Measurements from ENCODE around the gene KAT6B.
"Not testable (repeated sequence)": the region's sequence is repeated elsewhere in the genome, so short reads cannot be mapped to it uniquely, and the experiment has no call there.

The KAT6B gene

GRCh38 chr10:74890460-74890859, 64.1 kb downstream of the KAT6B start:
- TF ChIP-seq, protein P1, sequence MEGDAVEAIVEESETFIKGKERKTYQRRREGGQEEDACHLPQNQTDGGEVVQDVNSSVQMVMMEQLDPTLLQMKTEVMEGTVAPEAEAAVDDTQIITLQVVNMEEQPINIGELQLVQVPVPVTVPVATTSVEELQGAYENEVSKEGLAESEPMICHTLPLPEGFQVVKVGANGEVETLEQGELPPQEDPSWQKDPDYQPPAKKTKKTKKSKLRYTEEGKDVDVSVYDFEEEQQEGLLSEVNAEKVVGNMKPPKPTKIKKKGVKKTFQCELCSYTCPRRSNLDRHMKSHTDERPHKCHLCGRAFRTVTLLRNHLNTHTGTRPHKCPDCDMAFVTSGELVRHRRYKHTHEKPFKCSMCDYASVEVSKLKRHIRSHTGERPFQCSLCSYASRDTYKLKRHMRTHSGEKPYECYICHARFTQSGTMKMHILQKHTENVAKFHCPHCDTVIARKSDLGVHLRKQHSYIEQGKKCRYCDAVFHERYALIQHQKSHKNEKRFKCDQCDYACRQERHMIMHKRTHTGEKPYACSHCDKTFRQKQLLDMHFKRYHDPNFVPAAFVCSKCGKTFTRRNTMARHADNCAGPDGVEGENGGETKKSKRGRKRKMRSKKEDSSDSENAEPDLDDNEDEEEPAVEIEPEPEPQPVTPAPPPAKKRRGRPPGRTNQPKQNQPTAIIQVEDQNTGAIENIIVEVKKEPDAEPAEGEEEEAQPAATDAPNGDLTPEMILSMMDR (IDR thresholded peaks at IDR 0.05; ENCODE audit: insufficient read depth, low read depth, low read length, missing control alignments), result no peak
- DNase-seq (ENCODE audit: low read depth), result no peak
- H3K4me3 ChIP-seq (ENCODE audit: low read depth, low read length), result no peak overlapping the region

- H3K4me3 ChIP-seq (ENCODE audit: low read depth, low read length), result no peak overlapping the region
- DNase-seq (ENCODE audit: low read depth), result no peak
- TF ChIP-seq, protein P1 (IDR thresholded peaks at IDR 0.05; ENCODE audit: insufficient read depth, low read depth, low read length, missing control alignments), result no peak
Observed at GRCh38 chr10:74891053-74891452, 64.7 kb downstream of the KAT6B start.

DNA sequence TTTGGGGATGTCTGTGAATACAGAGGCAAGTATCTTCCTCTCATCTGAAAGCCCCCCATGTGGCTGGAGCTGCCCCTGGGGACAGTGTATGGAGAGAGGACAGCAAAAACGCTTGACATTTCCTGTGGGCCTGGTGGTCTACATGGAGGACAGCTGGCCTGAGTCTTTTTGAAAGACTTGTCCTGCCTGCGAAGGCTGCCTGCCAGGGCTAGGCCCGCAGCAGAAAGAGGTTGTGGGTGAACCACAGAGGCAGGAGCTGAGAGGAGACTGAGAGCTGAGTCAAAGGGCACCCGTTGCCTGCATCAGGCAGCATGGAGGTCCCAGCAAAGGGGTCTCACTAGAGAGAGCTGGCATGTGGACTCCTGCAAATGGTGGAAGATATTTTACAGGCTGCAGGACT, 66.4 kb downstream of the KAT6B start:
- TF ChIP-seq, protein P1 (IDR thresholded peaks at IDR 0.05; ENCODE audit: insufficient read depth, low read depth, low read length, missing control alignments), result no peak
- no peak overlapping the region for H3K4me3 ChIP-seq (ENCODE audit: low read depth, low read length)
- no peak for DNase-seq (ENCODE audit: low read depth)

DNA sequence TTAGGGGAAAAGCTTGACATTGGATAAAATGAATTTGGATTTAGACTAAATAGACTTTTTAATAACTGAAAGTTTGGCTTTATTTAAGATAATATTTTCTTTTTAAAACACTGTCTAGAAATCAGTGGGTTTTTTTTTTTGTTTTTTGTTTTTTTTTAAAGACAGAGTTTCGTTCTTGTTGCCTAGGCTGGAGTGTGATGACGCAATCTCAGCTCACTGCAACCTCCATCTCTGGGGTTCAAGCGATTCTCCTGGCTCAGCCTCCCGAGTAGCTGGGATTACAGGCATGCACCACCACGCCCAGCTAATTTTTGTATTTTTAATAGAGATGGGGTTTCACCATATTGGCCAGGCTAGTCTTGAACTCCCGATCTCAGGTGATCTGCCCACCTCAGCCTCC, 66.9 kb downstream of the KAT6B start:
- not testable (repeated sequence) for H3K4me3 ChIP-seq (ENCODE audit: low read depth, low read length); DNase-seq (ENCODE audit: low read depth)

DNA sequence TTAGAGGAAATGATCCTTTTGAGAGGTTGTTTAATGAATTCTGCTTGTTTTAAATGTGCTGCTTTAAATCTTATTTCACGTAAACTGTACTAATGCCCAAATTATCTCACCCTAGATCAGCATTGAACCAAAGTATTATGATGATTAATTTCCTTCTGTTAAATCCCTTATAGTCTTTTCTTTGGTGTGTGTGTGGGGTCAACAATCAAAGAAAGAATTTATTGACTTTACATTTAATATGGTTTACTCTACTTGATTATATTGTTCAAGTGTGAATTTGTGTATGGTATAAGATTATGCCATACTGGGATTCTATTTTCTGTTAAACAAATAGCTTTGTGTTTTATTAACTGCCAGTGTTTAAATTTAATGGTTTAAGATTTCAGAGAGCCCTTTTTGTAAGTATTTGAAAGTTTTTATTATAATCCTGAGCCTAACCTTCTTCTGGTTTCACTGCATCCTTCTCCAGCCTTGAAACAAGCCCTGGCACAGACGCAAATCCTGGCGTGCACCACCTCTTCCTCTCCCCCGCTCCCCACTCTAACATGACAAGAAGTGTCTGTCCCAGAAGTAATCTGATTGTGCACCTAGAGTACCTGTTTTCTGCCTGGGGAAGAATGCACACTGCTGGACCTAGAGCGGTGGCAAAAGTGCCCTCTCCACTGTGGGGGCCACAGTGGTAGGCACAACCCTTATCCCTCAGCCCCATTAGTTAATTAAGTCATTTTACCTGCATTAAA, 70.6 kb downstream of the KAT6B start:
- no peak for DNase-seq (ENCODE audit: low read depth)
- no peak overlapping the region for H3K4me3 ChIP-seq (ENCODE audit: low read depth, low read length)
- TF ChIP-seq, protein P1 (IDR thresholded peaks at IDR 0.05; ENCODE audit: insufficient read depth, low read depth, low read length, missing control alignments), result no peak

GRCh38 chr10:74898201-74898976, 72.0 kb downstream of the KAT6B start:
- TF ChIP-seq, protein P1 (IDR thresholded peaks at IDR 0.05; ENCODE audit: insufficient read depth, low read depth, low read length, missing control alignments), result no peak
- H3K4me3 ChIP-seq (ENCODE audit: low read depth, low read length), result no peak overlapping the region
- DNase-seq (ENCODE audit: low read depth), result peak; percentile 78

DNA sequence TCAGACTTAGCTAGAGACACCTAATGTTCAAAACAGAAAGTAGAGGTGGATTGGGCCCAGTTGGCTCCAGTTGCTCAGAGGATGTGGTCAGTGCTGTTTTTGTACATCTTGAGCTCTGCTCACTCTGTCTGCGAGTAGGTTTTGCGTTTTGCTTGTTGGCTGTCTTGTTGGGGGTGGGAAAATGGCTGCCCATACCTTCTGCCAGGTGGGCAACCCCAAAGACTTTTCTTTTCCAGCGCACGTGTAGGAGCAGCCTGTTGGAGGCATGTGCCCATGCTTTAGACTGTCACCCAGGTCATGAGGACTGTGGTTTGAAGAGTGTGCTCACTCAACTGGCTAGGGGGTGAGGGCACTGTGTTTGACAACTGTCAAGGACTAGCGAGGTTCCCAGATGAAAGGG, 73.9 kb downstream of the KAT6B start:
- no peak overlapping the region for H3K4me3 ChIP-seq (ENCODE audit: low read depth, low read length)
- peak; percentile 87 for DNase-seq (ENCODE audit: low read depth)
- TF ChIP-seq, protein P1 (IDR thresholded peaks at IDR 0.05; ENCODE audit: insufficient read depth, low read depth, low read length, missing control alignments), result no peak
